Measurements from ENCODE around the gene TPST1. TPM values are rescaled to one million over a fixed set of nuclear protein-coding genes. Genes with fewer than 3 reads are reported as not detected.

The TPST1 gene
- total and polyA plus RNA-seq, 4 donors: 7.2 to 56.7 (median 34.5) TPM

DNA sequence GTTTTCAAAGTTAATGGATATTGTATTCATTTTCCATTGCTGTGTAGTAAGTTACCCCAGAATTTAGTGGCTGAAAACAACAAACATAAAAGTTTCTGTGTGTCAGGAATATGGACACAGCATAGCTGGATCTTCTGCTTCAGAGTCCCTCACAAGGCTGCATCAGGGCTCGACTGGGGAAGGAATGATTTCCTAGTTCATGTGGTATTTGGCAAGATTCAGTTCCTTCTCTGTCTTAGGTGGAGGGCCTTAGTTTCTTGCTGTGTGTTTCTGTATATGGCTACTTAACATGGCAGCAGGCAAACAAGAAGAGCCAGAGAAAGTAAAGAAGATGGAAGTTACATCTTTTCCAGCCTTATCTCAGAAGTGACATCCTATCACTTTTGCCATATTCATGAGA lies 51.1 kb downstream of the TPST1 start:
- no peak for ATAC-seq (ENCODE audit: insufficient read depth, low FRiP score)
- no peak for DNase-seq
- Histone ChIP-seq H3K27ac (ENCODE audit: low read depth in 1 of 2, low read length in 1 of 2) (no peak overlapping the region), H3K27me3 (ENCODE audit: control insufficient read depth in 3 of 3, insufficient read depth in 3 of 3, low read length in 2 of 3) (no peaks in the 10 kb centered on the region), H3K36me3 (ENCODE audit: control insufficient read depth in 4 of 4, insufficient read depth in 4 of 4, low read length in 4 of 4) (no peaks in the 10 kb centered on the region), H3K9ac (ENCODE audit: insufficient read depth in 1 of 2, low read length in 2 of 2) (no peak overlapping the region), H3K9me3 (ENCODE audit: control insufficient read depth in 4 of 4, insufficient read depth in 3 of 4, low read length in 3 of 4) (no peaks in the 10 kb centered on the region), H3K4me1 (ENCODE audit: control insufficient read depth in 5 of 5, insufficient read depth in 5 of 5, low read length in 5 of 5) (peaks cover 0 to 5% (median 0%) of the 10 kb centered on the region in 5 donors), H3K4me3 (no peak overlapping the region)
- no peak for TF ChIP-seq CTCF (IDR thresholded peaks at IDR 0.05; ENCODE audit: control extremely low read depth, extremely low read depth)
- WGBS, 2 donors: 1 to 39% methylated on average over 1 of the region's 1 CpG

- no peaks in the 10 kb centered on the region for H3K27me3 ChIP-seq (ENCODE audit: control insufficient read depth in 3 of 3, insufficient read depth in 3 of 3, low read length in 2 of 3)
- no peak overlapping the region for H3K9ac ChIP-seq (ENCODE audit: insufficient read depth in 1 of 2, low read length in 2 of 2)
- DNase-seq: no peak
- WGBS, 2 donors: 84 to 93% methylated on average over 4 of the region's 4 CpGs
- ATAC-seq (ENCODE audit: insufficient read depth, low FRiP score): no peak
- TF ChIP-seq CTCF (IDR thresholded peaks at IDR 0.05; ENCODE audit: control extremely low read depth, extremely low read depth): no peak
- peaks cover 0 to 5% (median 0%) of the 10 kb centered on the region in 5 donors for H3K4me1 ChIP-seq (ENCODE audit: control insufficient read depth in 5 of 5, insufficient read depth in 5 of 5, low read length in 5 of 5)
- H3K27ac ChIP-seq (ENCODE audit: low read depth in 1 of 2, low read length in 1 of 2): no peak overlapping the region
- no peak overlapping the region for H3K4me3 ChIP-seq
- no peaks in the 10 kb centered on the region for H3K36me3 ChIP-seq (ENCODE audit: control insufficient read depth in 4 of 4, insufficient read depth in 4 of 4, low read length in 4 of 4)
- H3K9me3 ChIP-seq (ENCODE audit: control insufficient read depth in 4 of 4, insufficient read depth in 3 of 4, low read length in 3 of 4): no peaks in the 10 kb centered on the region
Measured at GRCh38 chr7:66257481-66257880, 52.3 kb downstream of the TPST1 start.

DNA sequence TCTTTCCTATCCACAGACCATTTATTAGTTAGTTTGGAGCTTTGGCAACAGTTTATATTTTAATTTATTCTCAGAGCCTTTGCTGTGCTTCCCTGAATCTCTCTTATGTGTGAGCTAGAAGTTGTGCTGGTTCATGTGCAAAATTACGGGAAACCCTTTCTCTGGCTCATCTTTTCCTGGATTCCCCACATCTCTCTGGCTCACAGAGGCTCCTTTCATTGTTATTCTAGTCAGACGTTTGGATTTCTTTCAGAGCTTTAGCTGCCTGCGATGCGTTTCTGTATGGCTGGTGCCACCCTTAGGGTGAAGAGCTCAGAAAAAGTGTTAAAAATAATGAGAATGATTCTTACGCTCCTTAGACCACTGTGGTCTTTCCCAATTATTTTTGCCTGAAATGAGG lies 53.3 kb downstream of the TPST1 start:
- 75 to 85% methylated on average over 5 of the region's 5 CpGs for WGBS, 2 donors
- H3K27ac ChIP-seq (ENCODE audit: low read depth in 1 of 2, low read length in 1 of 2): no peak overlapping the region

More for the DNA sequence above, 53.3 kb downstream of the TPST1 start:
- Histone ChIP-seq H3K9me3 (ENCODE audit: control insufficient read depth in 4 of 4, insufficient read depth in 3 of 4, low read length in 3 of 4) (no peaks in the 10 kb centered on the region), H3K9ac (ENCODE audit: insufficient read depth in 1 of 2, low read length in 2 of 2) (no peak overlapping the region), H3K4me1 (ENCODE audit: control insufficient read depth in 5 of 5, insufficient read depth in 5 of 5, low read length in 5 of 5) (peaks cover 0 to 5% (median 0%) of the 10 kb centered on the region in 5 donors), H3K36me3 (ENCODE audit: control insufficient read depth in 4 of 4, insufficient read depth in 4 of 4, low read length in 4 of 4) (no peaks in the 10 kb centered on the region), H3K27me3 (ENCODE audit: control insufficient read depth in 3 of 3, insufficient read depth in 3 of 3, low read length in 2 of 3) (no peaks in the 10 kb centered on the region), H3K4me3 (no peak overlapping the region)
- no peak for TF ChIP-seq CTCF (IDR thresholded peaks at IDR 0.05; ENCODE audit: control extremely low read depth, extremely low read depth)
- no peak for ATAC-seq (ENCODE audit: insufficient read depth, low FRiP score)
- no peak for DNase-seq

Data from lung (tissue), 12 donors.